Parathyroid adenoma (tissue), 2 donors: ENCODE results near the gene TOR3A.

Experiments used
- H2AFZ ChIP-seq: fragments of 300-600 bp; sonication (generic); one replicate; pipeline ENCODE4 v1.7.0; 2017; ENCODE audit warnings: antibody characterized with exemption, mild to moderate bottlenecking
- H3K27ac ChIP-seq: fragments of 300-600 bp; sonication (generic); one replicate; pipeline ENCODE4 v1.7.0; 2017
- H3K27me3 ChIP-seq: fragments of 300-600 bp; sonication (generic); one replicate; pipeline ENCODE4 v1.7.0; 2017; ENCODE audit warnings: low read length; ENCODE audit not compliant: control insufficient read depth, insufficient read depth
- H3K36me3 ChIP-seq: fragments of 300-600 bp; sonication (generic); one replicate; pipeline ENCODE4 v1.7.0; 2017; ENCODE audit warnings: low read length; ENCODE audit not compliant: control insufficient read depth, insufficient read depth
- H3K4me1 ChIP-seq: fragments of 300-600 bp; sonication (generic); one replicate; pipeline ENCODE4 v1.7.0; 2017; ENCODE audit warnings: control low read depth
- H3K4me2 ChIP-seq: fragments of 300-600 bp; sonication (generic); one replicate; pipeline ENCODE4 v1.7.0; 2017; ENCODE audit warnings: low read length
- H3K4me3 ChIP-seq: fragments of 300-600 bp; sonication (generic); one replicate; pipeline ENCODE4 v1.7.0; 2017; ENCODE audit warnings: low read depth, low read length
- H3K79me2 ChIP-seq: fragments of 300-600 bp; sonication (generic); one replicate; pipeline ENCODE4 v1.7.0; 2017; ENCODE audit warnings: control low read depth
- H3K9ac ChIP-seq: fragments of 300-600 bp; sonication (generic); one replicate; pipeline ENCODE4 v1.7.0; 2017; ENCODE audit warnings: mild to moderate bottlenecking
- H3K9me3 ChIP-seq: fragments of 300-600 bp; sonication (generic); one replicate; pipeline ENCODE4 v1.7.0; 2017; ENCODE audit warnings: low read length; ENCODE audit not compliant: control insufficient read depth
- CTCF ChIP-seq: fragments of 300-600 bp; sonication (generic); IDR thresholded peaks from one replicate; pipeline ENCODE4 v1.7.0; 2017; ENCODE audit warnings: antibody characterized with exemption, mild to moderate bottlenecking
- donor health status: primary hyperparathyroidism.

TOR3A gene

DNA sequence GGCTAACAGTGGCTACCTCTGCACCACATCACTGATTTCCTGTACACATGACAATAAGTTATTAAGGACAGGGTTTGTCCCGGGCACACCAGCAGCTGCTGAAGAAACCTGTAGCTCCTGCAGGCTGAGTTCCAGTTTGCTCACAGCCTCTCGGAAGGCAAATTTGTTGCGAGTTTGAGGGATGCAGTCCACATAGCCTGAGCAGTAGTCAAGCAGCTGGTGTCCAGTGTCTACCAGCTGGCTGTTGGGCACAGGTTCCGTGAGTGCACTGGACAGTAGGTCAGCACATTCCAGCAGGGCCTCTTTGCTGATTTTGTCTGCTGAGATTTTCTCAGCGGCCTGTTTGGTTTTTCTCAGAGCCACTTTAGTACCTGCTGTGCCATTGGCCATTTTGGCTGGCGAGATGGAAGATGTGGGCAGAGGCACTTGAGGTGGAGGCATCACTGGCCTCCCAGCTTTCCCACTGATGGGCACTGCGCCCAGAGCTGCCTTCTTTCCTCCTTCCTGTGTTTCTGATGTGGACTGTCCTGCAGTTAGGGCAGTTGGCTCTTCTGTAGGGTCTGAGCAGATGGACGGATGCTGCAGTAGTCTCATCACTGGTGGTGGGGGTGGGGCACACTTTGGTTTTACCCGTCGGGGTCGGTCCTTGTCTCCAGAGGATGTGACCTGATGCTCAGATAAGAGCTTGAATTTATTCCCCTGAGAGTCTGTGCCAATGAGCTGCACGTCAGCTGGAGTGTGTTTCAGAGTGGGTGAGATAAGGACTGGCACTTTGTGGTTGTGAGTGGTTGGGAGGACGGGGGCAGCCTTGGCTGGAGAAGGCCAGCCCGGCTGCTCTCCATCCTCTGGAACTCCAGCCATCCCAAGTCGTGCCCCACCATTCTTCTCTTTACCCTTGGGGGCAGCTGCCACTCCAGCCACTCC lies 26.1 kb downstream of the TOR3A start:
- no peak overlapping the region for H3K4me2 ChIP-seq
- no peak overlapping the region for H3K4me3 ChIP-seq
- no peaks in the 10 kb centered on the region for H3K4me1 ChIP-seq
- H3K27ac ChIP-seq: no peak overlapping the region
- H3K27me3 ChIP-seq: no peaks in the 10 kb centered on the region
- no peaks in the 10 kb centered on the region for H3K36me3 ChIP-seq
- no peaks in the 10 kb centered on the region for H3K79me2 ChIP-seq
- H2AFZ ChIP-seq: no peak overlapping the region
- H3K9ac ChIP-seq: no peak overlapping the region
- no peak for TF ChIP-seq CTCF
- H3K9me3 ChIP-seq: no peaks in the 10 kb centered on the region

- Histone ChIP-seq H3K4me2 (no peak overlapping the region), H2AFZ (no peak overlapping the region), H3K79me2 (no peaks in the 10 kb centered on the region), H3K27me3 (no peaks in the 10 kb centered on the region), H3K36me3 (no peaks in the 10 kb centered on the region), H3K9me3 (no peaks in the 10 kb centered on the region), H3K9ac (no peak overlapping the region), H3K27ac (no peak overlapping the region), H3K4me3 (no peak overlapping the region), H3K4me1 (no peaks in the 10 kb centered on the region)
- no peak for TF ChIP-seq CTCF
These were observed 26.8 kb downstream of the TOR3A start for GRCh38 chr1:179108644-179109043.

GRCh38 chr1:179115181-179115580 lies 33.3 kb downstream of the TOR3A start:
- no peak overlapping the region for H3K9ac ChIP-seq
- H3K27ac ChIP-seq: no peak overlapping the region
- no peak for TF ChIP-seq CTCF
- H3K4me3 ChIP-seq: no peak overlapping the region
- H3K79me2 ChIP-seq: no peaks in the 10 kb centered on the region
- H3K27me3 ChIP-seq: no peaks in the 10 kb centered on the region
- H3K36me3 ChIP-seq: no peaks in the 10 kb centered on the region
- no peak overlapping the region for H2AFZ ChIP-seq
- H3K4me1 ChIP-seq: no peaks in the 10 kb centered on the region
- no peaks in the 10 kb centered on the region for H3K9me3 ChIP-seq
- H3K4me2 ChIP-seq: no peak overlapping the region

DNA sequence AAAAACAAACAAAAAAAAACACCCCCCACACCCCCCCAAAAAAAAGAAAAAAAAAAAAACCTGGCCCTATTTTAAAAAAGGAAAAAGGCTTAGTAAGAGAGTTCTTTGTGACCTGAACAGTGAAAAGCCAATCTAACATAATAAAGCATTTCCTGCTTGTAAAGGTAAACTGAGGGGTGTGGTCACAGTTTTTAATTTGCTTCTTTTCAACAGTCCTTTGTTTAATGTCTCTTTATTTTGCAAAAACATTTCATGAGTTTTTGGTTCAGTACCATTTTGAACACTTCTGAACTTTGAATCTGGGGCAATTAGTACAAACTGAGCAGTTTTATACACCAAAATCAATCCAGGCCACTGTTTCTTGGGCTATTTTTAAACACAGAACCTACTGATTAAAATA lies 37.6 kb downstream of the TOR3A start:
- no peak overlapping the region for H3K9ac ChIP-seq
- no peaks in the 10 kb centered on the region for H3K27me3 ChIP-seq
- H3K4me1 ChIP-seq: no peaks in the 10 kb centered on the region
- no peaks in the 10 kb centered on the region for H3K36me3 ChIP-seq
- H2AFZ ChIP-seq: no peak overlapping the region
- H3K27ac ChIP-seq: no peak overlapping the region
- H3K4me3 ChIP-seq: no peak overlapping the region
- no peak overlapping the region for H3K4me2 ChIP-seq
- no peaks in the 10 kb centered on the region for H3K79me2 ChIP-seq
- no peak for TF ChIP-seq CTCF
- H3K9me3 ChIP-seq: no peaks in the 10 kb centered on the region

GRCh38 chr1:179120736-179121135 lies 38.9 kb downstream of the TOR3A start:
- Histone ChIP-seq H3K4me1 (no peaks in the 10 kb centered on the region), H3K4me2 (no peak overlapping the region), H3K9me3 (no peaks in the 10 kb centered on the region), H2AFZ (no peak overlapping the region), H3K4me3 (no peak overlapping the region), H3K27ac (no peak overlapping the region), H3K36me3 (no peaks in the 10 kb centered on the region), H3K9ac (no peak overlapping the region), H3K27me3 (no peaks in the 10 kb centered on the region), H3K79me2 (no peaks in the 10 kb centered on the region)
- TF ChIP-seq CTCF: no peak
